ENCODE data around the gene SFT2D3.

SFT2D3 gene

GRCh38 chr2:127680706-127681287 is 20.5 kb upstream of the SFT2D3 start:
- FAIRE-seq (no peak), DNase-seq (ENCODE audit: extremely low spot score, insufficient read length, low read depth) (no peak)

- no peak for FAIRE-seq
These were observed 20.0 kb upstream of the SFT2D3 start for GRCh38 chr2:127681288-127681804.

DNA sequence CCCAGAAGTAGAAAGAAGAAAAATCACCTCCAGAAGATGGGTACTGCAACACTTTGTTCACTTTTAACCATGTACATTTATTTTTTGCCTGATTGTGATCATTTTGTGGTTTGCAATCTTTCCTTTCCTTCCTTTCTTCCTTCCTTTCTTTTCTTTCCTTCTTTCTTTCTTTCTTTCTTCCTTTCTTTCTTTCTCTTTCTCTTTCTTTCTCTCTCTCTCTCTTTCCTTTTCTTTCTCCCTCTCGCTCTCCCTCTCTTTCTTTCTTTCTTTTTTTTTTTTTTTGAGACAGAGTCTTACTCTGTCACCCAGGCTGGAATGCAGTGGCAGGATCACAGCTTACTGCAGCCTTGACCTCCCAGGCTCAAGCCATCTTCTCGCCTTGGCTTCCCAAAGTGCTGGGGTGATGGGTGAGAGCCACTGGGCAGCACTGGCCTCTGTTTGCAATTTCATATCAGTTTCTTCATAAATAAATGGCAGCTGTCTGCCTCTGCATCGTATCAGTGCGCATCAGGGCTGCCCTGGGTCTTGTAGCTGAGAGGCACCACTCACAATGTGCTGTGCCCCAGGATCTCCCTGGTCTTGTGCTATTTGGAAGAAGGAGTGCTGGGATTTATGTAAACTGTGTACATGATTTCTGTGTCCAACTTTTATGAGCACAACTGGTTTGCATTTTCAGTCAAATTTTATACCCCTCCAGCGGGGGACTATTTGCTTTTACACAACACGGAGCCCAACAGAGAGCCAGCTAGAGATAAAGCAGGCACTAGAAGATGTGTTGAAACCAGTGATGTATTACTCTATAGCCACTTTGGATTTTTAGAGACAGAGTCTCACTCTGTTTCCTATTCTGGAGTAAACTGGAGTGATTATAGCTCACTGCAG is 19.1 kb upstream of the SFT2D3 start:
- FAIRE-seq (no peak), DNase-seq (ENCODE audit: extremely low spot score, insufficient read length, low read depth) (no peak)

More at GRCh38 chr2:127681288-127681804, 20.0 kb upstream of the SFT2D3 start:
- no peak for DNase-seq (ENCODE audit: extremely low spot score, insufficient read length, low read depth)

DNA sequence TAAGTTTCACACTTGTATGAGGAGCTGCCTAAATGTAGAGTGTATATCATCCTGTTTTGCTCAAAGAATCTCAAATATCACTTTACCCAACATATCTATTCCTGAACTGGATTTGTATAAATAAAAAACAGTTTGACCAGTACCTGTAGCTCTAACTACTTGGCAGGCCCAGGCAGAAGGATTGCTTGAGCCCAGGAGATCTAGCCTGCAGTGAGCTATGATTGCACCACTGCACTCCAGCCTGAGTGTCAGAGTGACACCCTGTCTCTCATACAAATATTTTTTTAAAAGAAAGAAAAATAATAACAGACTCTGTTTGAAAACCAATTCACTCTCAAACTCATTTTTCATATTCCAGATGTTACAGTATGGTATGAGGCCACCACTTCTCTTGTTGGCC is 18.2 kb upstream of the SFT2D3 start:
- FAIRE-seq, result no peak
- DNase-seq (ENCODE audit: extremely low spot score, insufficient read length, low read depth), result no peak

DNA sequence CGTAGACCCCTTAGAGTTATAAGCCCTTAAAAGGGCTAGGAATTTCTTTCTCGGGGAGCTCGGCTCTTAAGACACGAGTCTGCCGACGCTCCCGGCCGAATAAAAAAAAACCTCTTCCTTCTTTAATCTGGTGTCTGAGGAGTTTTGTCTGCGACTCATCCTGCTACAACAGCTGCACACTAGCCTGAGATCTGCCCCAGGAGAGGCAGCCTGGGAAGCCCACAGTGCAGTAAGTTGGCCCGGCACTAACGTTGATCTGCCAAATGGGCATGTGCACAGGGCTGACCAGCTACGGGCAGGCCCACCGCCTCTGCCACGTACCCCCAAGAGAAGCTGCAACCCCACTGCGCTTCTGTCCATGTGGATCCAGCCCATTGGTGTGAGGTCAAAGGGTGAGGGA is 17.5 kb upstream of the SFT2D3 start:
- no peak for FAIRE-seq

DNA sequence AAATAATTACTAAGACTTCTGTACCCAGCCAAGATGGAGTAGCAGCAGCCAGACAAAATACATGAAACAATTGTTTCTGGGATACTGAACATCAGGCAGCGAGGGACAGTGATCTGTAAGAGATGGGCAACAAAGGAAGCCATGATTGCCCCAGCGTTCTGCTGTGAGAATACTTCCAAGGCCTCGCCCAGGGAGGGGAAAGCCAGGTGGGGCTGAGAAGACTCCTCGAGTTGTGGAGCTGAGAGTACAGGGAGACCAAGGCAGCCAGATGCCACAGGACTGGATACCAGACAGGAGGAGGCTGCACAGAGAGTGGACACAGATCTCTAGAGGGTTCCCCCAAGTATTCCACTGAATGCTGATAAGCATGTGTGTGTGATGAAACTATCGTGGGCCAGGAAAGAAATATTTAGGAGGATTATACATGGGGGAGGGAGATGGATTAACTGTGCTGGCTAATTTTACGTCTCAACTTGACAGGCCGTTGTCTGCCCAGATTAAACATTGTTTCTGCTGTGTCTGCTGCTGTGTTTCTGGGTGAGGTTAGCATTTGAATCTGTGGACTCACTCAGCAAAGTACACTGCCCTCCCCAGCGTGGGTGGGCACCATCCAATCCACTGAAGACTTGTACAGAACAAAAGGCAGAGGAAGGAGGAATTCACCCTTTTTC is 15.8 kb upstream of the SFT2D3 start:
- FAIRE-seq (no peak), DNase-seq (ENCODE audit: extremely low spot score, insufficient read length, low read depth) (no peak)

More for the DNA sequence above, 17.5 kb upstream of the SFT2D3 start:
- no peak for DNase-seq (ENCODE audit: extremely low spot score, insufficient read length, low read depth)

GRCh38 chr2:127688405-127688804 is 12.9 kb upstream of the SFT2D3 start:
- FAIRE-seq (no peak), DNase-seq (ENCODE audit: extremely low spot score, insufficient read length, low read depth) (no peak)

GRCh38 chr2:127690696-127691095 is 10.6 kb upstream of the SFT2D3 start:
- no peak for DNase-seq (ENCODE audit: extremely low spot score, insufficient read length, low read depth)

GRCh38 chr2:127694986-127695385 is 6.3 kb upstream of the SFT2D3 start:
- DNase-seq (ENCODE audit: extremely low spot score, insufficient read length, low read depth) (no peak), FAIRE-seq (no peak)

More at GRCh38 chr2:127690696-127691095, 10.6 kb upstream of the SFT2D3 start:
- no peak for FAIRE-seq

DNA sequence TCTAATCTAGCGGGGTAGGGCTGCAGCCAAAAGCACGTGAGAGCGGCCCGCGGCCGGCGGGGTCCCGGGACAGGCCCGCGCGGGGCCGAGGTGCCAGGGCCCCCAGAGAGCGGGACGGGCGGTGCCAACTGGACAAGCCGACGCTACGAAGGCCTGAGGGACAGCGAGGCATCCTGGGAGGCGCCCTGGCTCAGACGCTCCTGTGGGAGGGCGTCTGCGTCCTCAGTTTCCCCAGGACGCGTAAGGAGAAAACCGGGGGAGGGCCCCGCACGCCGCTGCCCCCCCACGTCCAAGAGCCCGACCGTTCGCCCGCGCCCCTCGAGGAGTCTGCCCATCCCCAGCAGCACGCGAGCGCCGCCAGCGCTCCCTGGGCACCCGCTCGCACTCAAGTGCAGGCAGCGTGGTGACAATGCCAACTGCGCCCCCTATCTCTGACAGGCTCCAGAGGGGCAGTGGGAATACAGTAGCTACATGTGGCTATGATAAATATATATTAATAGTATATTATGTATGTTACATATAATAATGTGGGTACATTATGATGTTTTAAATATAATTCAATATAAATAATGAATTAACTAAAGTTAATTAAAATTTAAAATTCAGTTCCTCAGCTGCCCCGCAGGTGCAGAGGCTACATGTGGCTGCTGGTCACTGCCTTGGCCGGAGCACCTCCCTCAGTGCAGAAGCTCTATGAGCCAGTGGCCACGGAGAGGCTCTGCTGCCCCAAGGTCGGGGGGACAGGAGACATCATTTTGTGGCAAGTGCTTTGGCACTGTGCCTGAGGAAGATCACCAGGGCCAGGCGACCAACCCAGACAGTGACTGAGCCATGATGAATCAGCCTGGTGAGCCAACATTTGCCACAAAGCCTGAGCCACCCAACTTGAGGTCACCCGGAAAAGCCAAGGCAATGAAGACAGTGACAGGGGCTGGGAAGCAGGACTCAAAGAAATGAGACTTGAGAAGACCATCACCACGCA is 5.5 kb upstream of the SFT2D3 start:
- DNase-seq (ENCODE audit: extremely low spot score, insufficient read length, low read depth), result no peak
- FAIRE-seq, result no peak

GRCh38 chr2:127697482-127698180 is 3.7 kb upstream of the SFT2D3 start:
- DNase-seq (ENCODE audit: extremely low spot score, insufficient read length, low read depth), result no peak
- no peak for FAIRE-seq

DNA sequence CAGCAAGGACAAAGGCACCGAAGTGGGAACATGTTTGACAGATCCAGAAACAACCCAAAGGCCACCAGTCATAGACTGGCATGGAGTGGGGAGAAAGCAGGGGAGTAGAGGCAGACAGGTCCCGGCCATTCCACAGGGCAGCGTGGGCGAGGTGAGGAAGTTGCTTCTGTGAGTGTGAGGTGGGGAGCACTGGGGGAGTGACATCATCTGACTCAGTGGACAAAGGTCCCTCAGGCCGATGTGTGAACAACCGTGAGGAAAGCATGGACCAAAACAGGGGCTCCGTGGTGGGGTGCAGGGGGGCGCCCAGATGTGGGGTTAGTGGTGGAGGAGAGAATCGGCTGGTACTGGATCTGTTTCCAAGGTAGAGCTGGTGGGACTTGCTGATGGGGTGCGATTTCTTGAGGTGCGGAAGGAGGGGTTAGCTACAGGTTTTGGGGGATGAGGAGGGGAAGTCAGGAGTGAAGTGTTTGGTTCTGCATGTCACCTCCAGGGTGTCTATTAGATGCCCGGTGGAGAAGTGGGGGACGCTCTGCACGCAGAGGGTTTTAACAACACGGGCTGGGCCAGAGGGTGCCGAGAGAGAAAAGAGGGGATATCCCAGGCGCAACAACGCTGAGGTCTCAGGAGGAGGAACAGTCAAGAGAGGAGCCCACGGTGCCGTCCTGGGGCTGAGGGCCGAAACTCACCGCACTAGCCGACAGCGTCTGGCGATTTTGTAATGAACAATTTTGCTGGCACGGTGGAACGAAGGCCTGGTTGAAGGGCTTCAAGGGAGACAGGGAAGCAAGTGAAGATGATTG is 2.5 kb upstream of the SFT2D3 start:
- FAIRE-seq (no peak), DNase-seq (ENCODE audit: extremely low spot score, insufficient read length, low read depth) (no peak)

DNA sequence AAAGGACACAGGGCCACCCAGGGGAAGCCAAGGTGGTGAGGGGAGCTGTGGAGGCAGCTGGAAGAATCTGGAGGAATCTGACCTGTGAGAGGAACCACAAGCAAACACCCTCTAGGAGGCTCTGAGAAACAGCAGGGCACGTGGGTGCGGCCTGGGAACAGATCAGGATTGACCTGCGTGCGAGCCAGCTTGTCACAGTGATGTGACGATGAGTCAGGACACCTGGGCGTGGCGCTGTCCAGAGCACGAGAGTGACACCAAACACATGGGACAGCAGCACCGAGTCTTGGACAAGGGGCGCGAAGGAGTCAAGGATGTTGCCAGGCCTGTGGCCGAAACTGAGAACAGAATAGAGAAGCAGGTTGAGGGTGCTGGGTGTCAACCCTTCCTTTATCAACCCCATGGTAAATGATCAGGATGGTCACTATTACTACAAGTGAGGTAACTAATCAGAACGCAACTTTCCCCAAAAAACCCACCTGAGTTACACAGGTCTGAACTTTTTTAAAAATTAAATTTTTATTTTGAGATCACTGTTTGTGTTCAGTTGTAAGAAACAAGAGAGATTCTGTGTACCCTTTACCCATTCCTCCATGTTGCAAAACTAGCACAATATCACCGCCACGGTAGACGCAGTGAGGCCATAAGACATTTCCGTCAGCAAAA is 637 bp upstream of the SFT2D3 start:
- peak; percentile 86 for DNase-seq (ENCODE audit: extremely low spot score, insufficient read length, low read depth)
- peak; percentile 99 for FAIRE-seq

GRCh38 chr2:127701651-127702394 is 526 bp downstream of the SFT2D3 start:
- DNase-seq (ENCODE audit: extremely low spot score, insufficient read length, low read depth), result peak; percentile 52
- FAIRE-seq, result peak; percentile 69

GRCh38 chr2:127702395-127703009 is 1.2 kb downstream of the SFT2D3 start:
- DNase-seq (ENCODE audit: extremely low spot score, insufficient read length, low read depth), result no peak
- peak; percentile 38 for FAIRE-seq

DNA sequence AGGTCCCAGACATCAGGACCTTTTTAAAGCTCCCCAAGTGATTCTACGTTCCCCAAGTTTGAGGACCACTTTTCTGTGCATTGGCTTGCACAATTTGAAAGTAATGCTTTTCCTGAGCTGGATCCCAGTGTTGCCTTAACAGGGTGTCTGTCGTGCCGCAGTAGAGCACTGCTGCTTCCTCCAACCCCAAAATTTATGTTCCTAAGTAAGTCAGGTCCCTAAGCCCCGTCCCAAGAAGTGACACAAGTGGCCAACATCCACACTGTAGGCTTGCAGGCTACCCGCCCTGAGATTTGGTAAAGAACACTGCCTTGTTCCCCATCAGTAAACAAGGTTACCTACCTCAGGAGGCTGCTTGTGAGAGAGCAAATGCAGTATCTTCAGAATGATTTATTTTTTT is 2.0 kb downstream of the SFT2D3 start:
- no peak for FAIRE-seq
- DNase-seq (ENCODE audit: extremely low spot score, insufficient read length, low read depth), result no peak
